ENCODE measurements around the gene PDE8B.

DNA sequence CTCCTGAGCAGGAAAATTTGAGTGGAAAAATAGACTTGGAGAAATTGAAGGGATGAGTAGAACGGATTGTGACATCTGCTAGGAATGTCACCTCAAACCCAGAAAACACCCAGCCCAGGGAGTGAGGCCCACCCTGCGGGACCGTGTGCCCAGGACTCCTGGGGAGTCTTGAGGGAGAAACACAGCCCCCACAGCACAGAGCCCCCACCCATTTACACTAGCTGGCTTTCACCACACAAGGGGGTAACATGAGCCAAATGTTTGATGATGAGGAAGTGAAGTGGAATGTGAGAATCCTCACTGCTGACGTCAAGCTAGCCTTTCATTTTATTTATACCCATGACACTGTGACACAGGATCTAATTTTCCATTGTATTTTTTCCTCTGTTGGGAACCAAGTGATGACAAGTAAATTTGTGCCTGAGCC, 42.8 kb upstream of the PDE8B start:
- TF ChIP-seq POLR2A (IDR thresholded peaks at IDR 0.05) = no peak
- TF ChIP-seq, protein P1, sequence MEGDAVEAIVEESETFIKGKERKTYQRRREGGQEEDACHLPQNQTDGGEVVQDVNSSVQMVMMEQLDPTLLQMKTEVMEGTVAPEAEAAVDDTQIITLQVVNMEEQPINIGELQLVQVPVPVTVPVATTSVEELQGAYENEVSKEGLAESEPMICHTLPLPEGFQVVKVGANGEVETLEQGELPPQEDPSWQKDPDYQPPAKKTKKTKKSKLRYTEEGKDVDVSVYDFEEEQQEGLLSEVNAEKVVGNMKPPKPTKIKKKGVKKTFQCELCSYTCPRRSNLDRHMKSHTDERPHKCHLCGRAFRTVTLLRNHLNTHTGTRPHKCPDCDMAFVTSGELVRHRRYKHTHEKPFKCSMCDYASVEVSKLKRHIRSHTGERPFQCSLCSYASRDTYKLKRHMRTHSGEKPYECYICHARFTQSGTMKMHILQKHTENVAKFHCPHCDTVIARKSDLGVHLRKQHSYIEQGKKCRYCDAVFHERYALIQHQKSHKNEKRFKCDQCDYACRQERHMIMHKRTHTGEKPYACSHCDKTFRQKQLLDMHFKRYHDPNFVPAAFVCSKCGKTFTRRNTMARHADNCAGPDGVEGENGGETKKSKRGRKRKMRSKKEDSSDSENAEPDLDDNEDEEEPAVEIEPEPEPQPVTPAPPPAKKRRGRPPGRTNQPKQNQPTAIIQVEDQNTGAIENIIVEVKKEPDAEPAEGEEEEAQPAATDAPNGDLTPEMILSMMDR (IDR thresholded peaks at IDR 0.05) = no peak
